SH-SY5Y (cell line): ENCODE measurements around the gene CEP170B.

Experiments used
- GATA2 ChIP-seq: IDR thresholded peaks from 2 replicates; pipeline ENCODE4 v1.6.1; 2011; ENCODE audit warnings: mild to moderate bottlenecking, low read depth, low read length
- GATA3 ChIP-seq: IDR thresholded peaks from 2 replicates; pipeline ENCODE4 v1.6.1; 2011; ENCODE audit warnings: low read depth, mild to moderate bottlenecking, low read length, moderate library complexity

DNA sequence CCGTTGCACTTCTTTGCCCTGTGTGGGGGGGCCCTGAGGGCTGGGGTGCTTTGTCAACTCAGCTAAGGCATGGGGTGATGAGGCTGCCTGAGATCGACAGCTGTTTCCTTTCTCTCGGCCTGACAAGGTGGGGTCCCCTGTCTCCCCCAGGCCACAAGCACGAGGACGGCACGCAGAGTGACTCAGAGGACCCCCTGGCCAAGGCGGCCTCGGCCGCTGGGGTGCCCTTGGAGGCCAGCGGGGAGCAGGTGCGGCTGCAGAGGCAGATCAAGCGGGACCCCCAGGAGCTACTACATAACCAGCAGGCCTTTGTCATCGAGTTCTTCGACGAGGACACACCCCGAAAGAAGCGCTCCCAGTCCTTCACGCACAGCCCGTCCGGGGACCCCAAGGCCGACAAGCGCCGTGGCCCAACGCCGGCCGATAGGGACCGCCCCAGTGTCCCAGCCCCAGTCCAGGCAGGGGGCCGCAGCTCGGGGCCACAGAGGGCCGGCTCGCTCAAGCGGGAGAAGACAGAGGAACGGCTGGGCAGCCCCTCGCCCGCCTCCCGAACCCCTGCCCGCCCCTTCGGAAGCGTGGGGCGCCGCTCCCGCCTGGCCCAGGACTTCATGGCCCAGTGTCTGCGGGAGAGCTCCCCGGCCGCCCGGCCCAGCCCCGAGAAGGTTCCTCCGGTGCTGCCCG, 18.8 kb downstream of the CEP170B start:
- TF ChIP-seq GATA2 (no peak), GATA3 (no peak)
